Activated T-helper 1 cell treated with anti-CD3 and anti-CD28 coated beads, Interleukin-12 subunit alpha, Interleukin-12 subunit beta, Interleukin-2, Interleukin-4 antibody, amounts not matched to agents 30 ng/mL and 10 ng/mL and 1 ng/mL, durations not matched to agents 14 hours and 24 hours and 36 hours (primary cell): Measurements from ENCODE around the gene ATP2A2. TPM values are rescaled to one million over a fixed set of nuclear protein-coding genes. Genes with fewer than 3 reads are reported as not detected.
"Not testable (repeated sequence)": the region's sequence is repeated elsewhere in the genome, so short reads cannot be mapped to it uniquely, and the experiment has no call there.

Experiments used
- DNase-seq: peaks from one replicate; pipeline ENCODE4 v3.0.0; 2021; ENCODE audit warnings: low spot score
- H3K27ac Mint-ChIP-seq: one replicate; pipeline ENCODE4 v1.8.0; 2021; ENCODE audit warnings: mild to moderate bottlenecking, mixed read lengths
- H3K27me3 Mint-ChIP-seq: one replicate; pipeline ENCODE4 v1.8.0; 2022; ENCODE audit warnings: mild to moderate bottlenecking, moderate library complexity, mixed read lengths; ENCODE audit not compliant: insufficient read depth
- H3K36me3 Mint-ChIP-seq: one replicate; pipeline ENCODE4 v1.8.0; 2021; ENCODE audit warnings: low read depth, mixed read lengths
- H3K4me1 Mint-ChIP-seq: one replicate; pipeline ENCODE4 v1.8.0; 2021; ENCODE audit warnings: low read depth, mixed read lengths
- H3K4me3 Mint-ChIP-seq: one replicate; pipeline ENCODE4 v1.8.0; 2021; ENCODE audit warnings: mild to moderate bottlenecking, moderate library complexity, mixed read lengths
- H3K9me3 Mint-ChIP-seq: one replicate; pipeline ENCODE4 v1.8.0; 2021; ENCODE audit warnings: mixed read lengths
- intact Hi-C: fragments of 100-400 bp; cut with micrococcal nuclease; formaldehyde crosslinking; loops from one replicate; pipeline ENCODE4 v1.15.1; 2024
- total RNA-seq: library from RNA; stranded (reverse); gene quantifications from 2 replicates; pipeline ENCODE4 v1.2.3, GENCODE V29; 2022

Gene ATP2A2
- total RNA-seq, 1 donor from 2014 or later: 208 TPM

DNA sequence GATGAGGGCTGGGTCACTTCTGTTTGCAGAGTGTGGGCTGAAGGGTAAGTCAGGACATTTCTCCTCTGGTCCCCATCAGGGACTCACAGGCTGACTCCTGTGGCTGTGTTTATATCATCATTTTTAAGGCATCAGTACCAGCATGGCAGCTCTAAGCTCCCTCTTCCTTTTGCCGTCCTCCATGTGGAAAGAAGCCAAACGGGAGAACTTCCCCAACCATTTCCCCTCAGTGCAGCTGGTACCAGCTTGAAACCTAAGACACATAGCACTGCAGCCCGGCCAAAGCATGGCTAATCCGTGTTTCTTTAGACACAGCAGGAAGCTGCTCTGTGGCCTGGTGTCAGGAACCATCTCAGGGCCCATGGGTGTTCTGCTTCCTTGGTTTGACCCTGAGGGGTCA lies 31.9 kb upstream of the ATP2A2 start:
- Mint-ChIP-seq H3K9me3 (no peaks in the 10 kb centered on the region), H3K27ac (no peak overlapping the region), H3K27me3 (no peaks in the 10 kb centered on the region), H3K36me3 (no peaks in the 10 kb centered on the region), H3K4me1 (no peaks in the 10 kb centered on the region), H3K4me3 (no peak overlapping the region)
- intact Hi-C loops: no loop called here
- DNase-seq: no peak

DNA sequence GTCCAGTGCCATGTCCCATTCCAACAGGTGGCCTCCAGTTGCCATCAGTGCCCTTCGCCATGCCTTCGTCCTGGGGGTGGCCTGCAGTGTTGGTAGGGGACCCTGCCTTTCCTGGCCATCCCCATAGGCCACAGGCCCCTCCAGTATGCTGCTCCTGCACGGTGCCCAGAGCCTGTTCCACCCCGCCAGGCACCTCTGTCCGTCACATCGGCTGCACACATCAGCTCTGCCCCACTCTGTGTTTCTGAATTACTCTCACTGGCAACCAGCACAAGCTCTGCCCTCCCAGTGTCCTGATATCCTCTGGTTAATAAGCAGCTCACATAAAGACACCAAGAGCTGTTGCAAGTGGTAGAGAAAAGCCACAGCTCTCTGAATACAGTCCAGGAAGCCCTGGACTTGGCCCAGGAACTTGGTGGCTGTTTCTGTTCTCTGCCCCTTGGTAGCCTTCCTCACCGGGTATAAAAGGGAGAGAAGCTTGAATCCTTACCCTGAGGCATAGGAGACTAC lies 31.3 kb upstream of the ATP2A2 start:
- intact Hi-C loops: no loop called here
- no peaks in the 10 kb centered on the region for H3K36me3 Mint-ChIP-seq

DNA sequence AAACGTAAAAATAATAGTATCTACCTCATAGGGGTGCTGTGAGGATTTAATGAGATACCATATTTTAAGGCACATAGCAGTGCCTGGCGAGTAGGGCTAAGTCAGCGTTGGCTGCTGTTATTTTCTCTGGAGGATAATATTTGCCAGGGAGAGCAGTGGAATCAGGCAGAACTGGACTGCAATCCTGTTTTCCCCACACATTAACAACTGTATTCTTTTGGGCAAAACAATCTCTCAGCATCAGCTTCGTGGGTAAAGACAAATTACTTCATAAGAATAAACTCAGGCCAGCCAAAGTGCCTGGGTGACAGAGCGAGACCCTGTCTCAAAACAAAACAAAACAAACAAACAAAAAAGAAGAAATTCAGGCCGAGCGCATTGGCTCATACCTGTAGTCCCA lies 29.7 kb upstream of the ATP2A2 start:
- no peaks in the 10 kb centered on the region for H3K4me1 Mint-ChIP-seq
- no peak overlapping the region for H3K4me3 Mint-ChIP-seq
- DNase-seq: no peak
- no peaks in the 10 kb centered on the region for H3K36me3 Mint-ChIP-seq
- intact Hi-C loops: no loop called here
- H3K27me3 Mint-ChIP-seq: peaks cover 1% of the 10 kb centered on the region
- H3K27ac Mint-ChIP-seq: no peak overlapping the region
- H3K9me3 Mint-ChIP-seq: no peaks in the 10 kb centered on the region

More for the DNA sequence above, 31.3 kb upstream of the ATP2A2 start:
- Mint-ChIP-seq H3K9me3 (no peaks in the 10 kb centered on the region), H3K4me1 (no peaks in the 10 kb centered on the region), H3K27me3 (no peaks in the 10 kb centered on the region), H3K27ac (no peak overlapping the region), H3K4me3 (no peak overlapping the region)
- no peak for DNase-seq

DNA sequence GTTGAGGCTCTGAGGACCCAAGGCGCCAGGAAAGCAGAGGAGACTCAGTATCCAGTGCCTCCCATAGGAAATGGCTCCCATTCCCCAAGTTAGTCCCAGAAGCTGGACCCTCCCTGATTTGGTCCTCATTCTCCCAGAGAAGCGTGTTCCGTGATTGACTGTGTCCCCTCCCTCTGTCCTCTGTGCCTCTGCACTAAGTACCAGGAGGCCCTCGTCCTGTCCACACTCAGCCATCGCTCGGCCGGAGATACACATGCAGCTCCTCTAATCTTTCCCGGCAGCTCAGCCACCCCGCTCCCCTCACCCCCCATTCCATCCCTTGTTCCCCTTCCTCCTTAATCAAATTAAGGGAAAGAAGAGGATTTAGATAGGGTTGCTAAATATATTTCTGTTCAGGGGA lies 28.3 kb upstream of the ATP2A2 start:
- Mint-ChIP-seq H3K36me3 (no peaks in the 10 kb centered on the region), H3K27ac (no peak overlapping the region)

DNA sequence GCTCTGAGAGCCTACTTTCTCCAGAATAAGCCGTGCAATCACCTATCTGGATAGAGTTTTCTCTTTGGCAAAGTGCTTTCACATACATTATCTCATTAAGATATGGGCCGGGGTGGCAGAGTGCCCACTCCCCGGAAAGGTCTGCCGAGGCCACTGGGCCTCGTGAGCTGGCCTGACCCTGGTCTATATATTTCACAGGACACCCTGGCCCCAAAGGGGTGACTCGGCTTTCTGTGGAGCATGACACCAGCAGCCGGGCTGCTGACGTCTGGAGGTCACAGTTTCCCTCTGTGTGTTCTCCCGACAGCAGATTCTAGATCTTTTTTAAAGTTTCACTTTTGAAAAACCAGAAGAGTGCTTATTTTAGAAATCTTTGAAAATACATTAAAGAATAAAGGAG lies 27.9 kb upstream of the ATP2A2 start:
- no peak for DNase-seq
- H3K4me1 Mint-ChIP-seq: no peaks in the 10 kb centered on the region
- H3K4me3 Mint-ChIP-seq: no peak overlapping the region
- no peak overlapping the region for H3K27ac Mint-ChIP-seq
- H3K9me3 Mint-ChIP-seq: no peaks in the 10 kb centered on the region
- H3K36me3 Mint-ChIP-seq: no peaks in the 10 kb centered on the region
- peaks cover 4% of the 10 kb centered on the region for H3K27me3 Mint-ChIP-seq
- intact Hi-C loops: no loop called here

More for the DNA sequence above, 28.3 kb upstream of the ATP2A2 start:
- Mint-ChIP-seq H3K4me3 (no peak overlapping the region), H3K4me1 (no peaks in the 10 kb centered on the region), H3K27me3 (peaks cover 1% of the 10 kb centered on the region), H3K9me3 (no peaks in the 10 kb centered on the region)
- no peak for DNase-seq
- intact Hi-C loops: no loop called here

DNA sequence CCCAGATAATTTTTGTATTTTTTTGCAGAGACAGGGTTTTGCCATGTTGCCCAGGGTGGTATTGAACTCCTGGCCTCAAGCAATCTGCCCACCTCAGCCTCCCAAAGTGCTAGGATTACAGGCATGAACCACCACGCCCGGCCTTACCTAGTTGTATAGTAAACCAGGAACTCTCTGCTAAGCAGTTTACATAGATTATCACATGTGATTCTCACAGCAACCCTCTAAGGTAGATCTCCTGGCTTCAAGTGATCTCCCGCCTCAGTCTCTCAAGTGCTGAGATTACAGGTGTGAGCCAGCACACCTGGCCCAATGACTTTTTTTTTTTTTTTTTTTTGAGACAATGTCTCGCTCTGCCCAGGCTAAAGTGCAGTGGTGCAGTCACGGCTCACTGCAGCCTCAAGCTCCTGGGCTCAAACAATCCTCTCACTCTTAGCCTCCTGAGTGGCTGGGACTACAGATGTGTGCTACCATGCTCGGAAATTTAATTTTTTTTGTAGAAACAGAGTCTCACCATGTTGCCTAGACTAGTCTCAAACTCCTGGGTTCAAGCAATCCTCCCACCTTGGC lies 26.0 kb upstream of the ATP2A2 start:
- Mint-ChIP-seq H3K27me3 (peaks cover 7% of the 10 kb centered on the region), H3K36me3 (no peaks in the 10 kb centered on the region), H3K9me3 (no peaks in the 10 kb centered on the region), H3K4me3 (no peak overlapping the region), H3K27ac (no peak overlapping the region), H3K4me1 (no peaks in the 10 kb centered on the region)
- no peak for DNase-seq
- intact Hi-C loops: no loop called here

DNA sequence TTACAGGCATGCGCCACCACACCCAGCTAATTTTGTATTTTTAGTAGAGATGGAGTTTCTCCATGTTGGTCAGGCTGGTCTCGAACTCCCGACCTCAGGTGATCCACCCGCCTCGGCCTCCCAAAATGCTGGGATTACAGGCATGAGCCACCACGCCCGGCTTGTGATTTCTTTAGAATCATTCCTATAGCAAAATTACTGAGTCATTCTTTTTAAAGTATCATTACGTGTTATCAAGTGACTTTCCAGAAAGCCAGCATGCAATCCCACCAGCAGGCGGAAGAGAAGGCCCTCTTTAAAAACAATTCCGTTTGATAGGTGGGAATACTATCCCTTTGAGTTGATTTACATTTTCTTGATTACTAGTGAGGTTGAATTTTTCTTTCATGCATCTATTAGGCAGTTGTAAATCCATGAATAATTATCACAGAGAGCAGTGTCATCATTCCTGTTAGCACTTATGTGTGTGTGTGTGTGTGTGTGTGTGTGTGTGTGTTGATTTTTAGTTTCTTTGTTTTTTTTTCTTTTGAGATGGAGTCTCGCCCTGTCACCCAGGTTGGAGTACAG lies 25.1 kb upstream of the ATP2A2 start:
- H3K27ac Mint-ChIP-seq, H3K27me3 Mint-ChIP-seq: not testable (repeated sequence)

DNA sequence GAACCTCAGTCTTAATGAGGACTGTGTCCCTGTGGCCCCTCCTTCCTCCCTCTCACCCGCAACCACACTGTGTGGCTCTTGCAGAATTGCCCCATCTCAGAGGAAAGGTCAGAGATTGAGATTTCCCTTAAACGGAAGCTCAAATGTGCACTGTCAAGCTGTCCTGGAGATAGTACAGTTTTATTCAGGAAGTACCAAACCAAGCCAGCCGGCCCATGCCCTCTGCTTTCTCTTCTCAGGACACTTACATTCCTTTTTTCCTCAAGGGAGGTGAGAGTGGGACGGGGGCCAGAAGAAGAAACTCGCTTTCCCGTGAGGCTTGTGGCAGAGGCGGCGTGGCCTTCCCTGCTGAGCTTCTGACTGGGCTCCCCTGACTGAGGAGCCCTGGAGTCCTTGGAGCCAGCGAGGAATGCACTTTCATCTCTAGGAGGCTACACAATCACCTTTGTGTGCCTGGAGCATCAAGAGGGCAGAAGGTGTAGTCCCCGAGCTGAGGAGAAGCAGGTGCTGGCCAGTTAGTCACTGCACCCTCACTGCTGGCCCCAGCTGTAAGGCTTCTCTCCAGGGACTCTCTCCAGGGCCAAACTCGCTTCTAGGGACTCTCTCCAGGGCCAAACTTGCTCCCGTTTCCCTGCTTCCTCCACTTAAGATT lies 24.1 kb upstream of the ATP2A2 start:
- intact Hi-C loops: no loop called here
- Mint-ChIP-seq H3K27me3 (peaks cover 7% of the 10 kb centered on the region), H3K9me3 (no peaks in the 10 kb centered on the region), H3K4me1 (no peaks in the 10 kb centered on the region), H3K4me3 (no peak overlapping the region), H3K36me3 (no peaks in the 10 kb centered on the region), H3K27ac (no peak overlapping the region)
- DNase-seq: no peak

More for the DNA sequence above, 25.1 kb upstream of the ATP2A2 start:
- H3K9me3 Mint-ChIP-seq, DNase-seq, H3K4me1 Mint-ChIP-seq, intact Hi-C loops, H3K4me3 Mint-ChIP-seq, H3K36me3 Mint-ChIP-seq: not testable (repeated sequence)

DNA sequence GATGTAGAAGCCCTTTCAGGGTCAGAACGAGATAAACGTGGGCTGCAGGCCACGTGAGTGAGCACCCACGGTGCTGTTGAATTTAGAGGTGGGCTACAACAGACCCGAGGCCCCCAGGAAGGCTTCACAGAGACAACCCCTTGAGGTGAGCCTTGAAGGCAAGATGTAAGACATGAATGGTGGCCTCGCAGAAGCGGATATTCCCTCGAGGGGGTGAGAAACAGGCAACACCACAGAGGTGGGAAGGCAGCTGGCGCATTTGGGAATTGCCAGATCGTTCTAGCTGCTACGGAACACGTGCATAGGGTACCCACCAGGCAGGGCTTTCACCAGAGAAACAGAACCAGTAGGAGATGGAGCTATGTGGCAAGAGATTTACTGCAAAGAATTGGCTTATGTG lies 22.6 kb upstream of the ATP2A2 start:
- Mint-ChIP-seq H3K4me1 (no peaks in the 10 kb centered on the region), H3K27ac (no peak overlapping the region), H3K9me3 (no peaks in the 10 kb centered on the region), H3K27me3 (peaks cover 7% of the 10 kb centered on the region), H3K36me3 (no peaks in the 10 kb centered on the region), H3K4me3 (no peak overlapping the region)
- intact Hi-C loops: no loop called here
- no peak for DNase-seq

DNA sequence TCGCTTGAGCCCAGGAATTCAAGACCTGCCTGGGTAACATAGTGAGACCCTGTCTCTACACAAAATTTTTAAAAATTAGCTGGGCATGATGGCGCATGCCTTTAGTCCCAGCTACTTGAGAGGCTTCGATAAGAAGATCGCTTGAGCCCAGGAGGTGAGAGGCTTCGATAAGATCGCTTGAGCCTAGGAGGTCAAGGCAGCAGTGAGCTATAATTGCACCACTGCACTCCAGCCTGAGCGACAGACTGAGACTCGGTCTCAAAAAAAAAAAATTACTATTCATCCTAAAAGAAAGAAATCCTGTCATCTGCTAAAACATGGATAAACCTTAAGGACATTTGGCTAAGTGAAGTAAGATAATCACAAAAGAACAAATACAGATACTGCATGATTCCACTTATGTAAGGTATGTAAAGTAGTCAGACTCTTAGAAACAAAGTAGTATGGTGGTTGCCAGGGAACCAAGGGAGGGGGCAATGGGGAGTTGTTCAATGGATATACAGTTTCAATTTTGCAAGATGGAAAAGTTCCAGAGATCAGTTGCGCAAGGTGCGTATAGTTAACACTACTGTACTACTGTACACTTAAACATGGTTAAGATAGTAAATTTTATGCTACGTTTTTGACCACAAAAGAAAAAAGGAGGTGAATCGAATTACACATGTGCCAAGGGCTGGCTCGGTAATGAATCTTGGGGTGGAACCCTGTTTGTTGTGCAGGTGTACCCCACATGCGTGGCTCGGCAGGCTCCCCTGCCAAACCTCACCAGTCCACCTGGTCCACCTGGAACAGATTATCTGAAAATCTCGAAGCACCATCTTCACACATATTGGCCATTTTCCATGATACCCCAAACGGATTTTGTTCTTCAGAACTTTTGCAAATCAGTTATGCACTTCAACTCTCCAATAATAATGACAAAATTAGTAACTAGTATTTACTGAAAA lies 18.3 kb upstream of the ATP2A2 start:
- Mint-ChIP-seq H3K4me1 (no peaks in the 10 kb centered on the region), H3K36me3 (no peaks in the 10 kb centered on the region), H3K9me3 (no peaks in the 10 kb centered on the region), H3K4me3 (no peak overlapping the region), H3K27ac (no peak overlapping the region), H3K27me3 (peaks cover 21% of the 10 kb centered on the region)
- intact Hi-C loops: no loop called here
- DNase-seq: no peak

DNA sequence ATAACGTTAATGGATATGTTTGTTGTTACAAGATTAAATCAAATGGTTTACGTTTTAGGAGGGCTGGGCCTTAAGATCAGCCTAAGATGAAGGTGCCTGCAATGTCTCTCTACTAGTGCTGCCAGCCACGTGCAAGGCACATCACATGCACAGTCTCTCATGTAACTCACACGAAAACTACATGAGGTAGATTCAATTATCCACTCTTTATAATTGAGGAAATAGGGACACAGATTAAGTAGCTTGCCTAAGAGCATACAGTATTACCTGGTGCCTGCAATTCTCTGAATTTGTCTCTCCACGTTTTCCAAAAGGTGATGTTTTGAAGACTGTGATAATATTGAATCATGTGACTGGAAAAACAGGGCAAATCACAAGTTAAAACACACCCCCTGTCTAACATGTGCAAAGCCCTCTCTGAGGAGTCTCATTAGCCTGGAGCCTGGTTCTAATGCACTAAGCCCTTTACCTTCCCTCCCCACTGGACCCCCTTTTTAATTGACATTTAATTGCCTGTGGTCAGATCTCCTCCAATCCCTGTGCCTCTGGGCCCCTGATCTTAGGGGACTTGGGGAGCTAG lies 14.6 kb upstream of the ATP2A2 start:
- intact Hi-C loops: no loop called here
- Mint-ChIP-seq H3K27me3 (peaks cover 33% of the 10 kb centered on the region), H3K4me3 (no peak overlapping the region), H3K4me1 (no peaks in the 10 kb centered on the region), H3K27ac (no peak overlapping the region), H3K9me3 (no peaks in the 10 kb centered on the region), H3K36me3 (no peaks in the 10 kb centered on the region)
- DNase-seq: no peak

DNA sequence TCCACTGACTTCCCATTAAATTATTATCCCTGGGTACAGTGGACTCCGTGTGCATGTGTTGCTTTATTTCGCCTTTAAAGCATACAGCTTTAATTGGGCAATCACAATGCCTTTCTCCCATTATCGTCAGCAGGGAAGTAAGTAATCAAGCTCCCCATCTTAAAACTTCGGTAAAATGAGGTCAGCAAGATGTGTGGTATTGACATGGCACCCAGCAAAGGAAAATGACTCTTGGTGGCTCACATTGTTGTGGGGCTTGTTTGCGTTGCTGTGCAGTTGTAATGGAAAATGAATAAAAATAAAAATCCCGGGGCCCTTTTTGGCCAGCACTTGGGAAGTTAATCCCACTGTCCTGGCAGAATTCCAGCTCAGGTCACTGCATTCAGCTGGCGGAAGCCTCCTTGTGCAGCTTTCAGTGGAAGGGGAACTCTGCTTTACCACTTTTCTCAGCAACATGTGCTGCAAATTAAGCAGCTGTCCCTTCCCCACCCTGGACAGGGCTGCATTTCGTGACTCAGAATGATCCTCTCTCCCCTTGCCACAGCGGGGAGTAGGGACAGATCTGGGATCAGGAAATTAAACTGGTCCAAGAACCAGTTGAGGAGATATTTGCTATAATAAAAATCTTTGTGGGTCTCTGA lies 13.9 kb upstream of the ATP2A2 start:
- Mint-ChIP-seq H3K4me3 (no peak overlapping the region), H3K27me3 (peaks cover 33% of the 10 kb centered on the region), H3K4me1 (no peaks in the 10 kb centered on the region), H3K9me3 (no peaks in the 10 kb centered on the region), H3K36me3 (no peaks in the 10 kb centered on the region), H3K27ac (no peak overlapping the region)
- intact Hi-C loops: no loop called here
- DNase-seq: no peak
